T-helper 1 cell treated with Interleukin-12 subunit alpha and Interleukin-12 subunit beta and Interleukin-4 antibody, amounts not matched to agents 30 μg/mL and 1 μg/mL, for 36 hours (primary cell): ENCODE results near the gene SLC7A10.

Source experiments
- H3K27ac Mint-ChIP-seq: one replicate; pipeline ENCODE4 v1.8.0; 2021; ENCODE audit warnings: mild to moderate bottlenecking, mixed read lengths
- H3K27me3 Mint-ChIP-seq: one replicate; pipeline ENCODE4 v1.8.0; 2021; ENCODE audit warnings: low read depth, mixed read lengths
- H3K36me3 Mint-ChIP-seq: one replicate; pipeline ENCODE4 v1.8.0; 2021; ENCODE audit warnings: low read depth, mixed read lengths
- H3K4me1 Mint-ChIP-seq: one replicate; pipeline ENCODE4 v1.8.0; 2021; ENCODE audit warnings: low read depth, mixed read lengths
- H3K4me3 Mint-ChIP-seq: one replicate; pipeline ENCODE4 v1.8.0; 2021; ENCODE audit warnings: mild to moderate bottlenecking, moderate library complexity, mixed read lengths
- H3K9me3 Mint-ChIP-seq: one replicate; pipeline ENCODE4 v1.8.0; 2021; ENCODE audit warnings: mixed read lengths

SLC7A10 gene

DNA sequence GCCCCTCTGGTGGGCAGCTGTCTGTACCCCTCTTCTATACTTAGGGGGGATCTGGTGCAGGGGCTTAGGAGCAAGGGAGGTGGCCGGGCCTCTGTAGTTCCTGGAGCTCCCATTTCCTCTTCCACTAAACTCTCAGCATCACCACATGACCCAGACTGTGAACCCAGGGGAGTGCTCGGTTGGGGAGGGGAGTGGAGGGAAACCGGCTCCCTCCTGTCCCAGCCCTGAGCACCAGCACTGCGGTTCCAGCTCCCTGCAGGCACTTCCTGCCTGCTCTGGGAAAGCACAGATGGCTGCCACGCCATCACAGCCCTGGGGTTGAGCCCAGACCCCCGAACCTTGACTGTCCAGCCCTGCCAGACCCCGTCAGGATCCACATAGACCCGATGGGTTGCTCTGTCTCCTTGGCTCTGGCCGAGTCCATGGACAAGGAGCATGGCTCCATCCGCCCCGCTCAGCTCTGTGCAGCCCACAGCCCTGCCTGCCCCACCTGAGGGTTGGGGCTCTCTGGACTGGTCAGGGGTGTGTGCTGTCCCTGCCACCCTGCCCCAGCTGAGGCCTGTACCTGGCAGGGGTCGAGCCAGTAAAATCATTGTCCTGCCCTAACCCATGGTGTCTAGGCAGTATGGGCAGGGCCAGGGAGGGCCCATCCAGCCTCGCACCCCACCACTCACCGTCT is 36.0 kb upstream of the SLC7A10 start:
- peaks cover 7% of the 10 kb centered on the region for H3K9me3 Mint-ChIP-seq
- H3K27ac Mint-ChIP-seq = no peak overlapping the region
- no peaks in the 10 kb centered on the region for H3K36me3 Mint-ChIP-seq
- peaks cover 8% of the 10 kb centered on the region for H3K27me3 Mint-ChIP-seq
- H3K4me3 Mint-ChIP-seq = no peak overlapping the region
- peaks cover 1% of the 10 kb centered on the region for H3K4me1 Mint-ChIP-seq

DNA sequence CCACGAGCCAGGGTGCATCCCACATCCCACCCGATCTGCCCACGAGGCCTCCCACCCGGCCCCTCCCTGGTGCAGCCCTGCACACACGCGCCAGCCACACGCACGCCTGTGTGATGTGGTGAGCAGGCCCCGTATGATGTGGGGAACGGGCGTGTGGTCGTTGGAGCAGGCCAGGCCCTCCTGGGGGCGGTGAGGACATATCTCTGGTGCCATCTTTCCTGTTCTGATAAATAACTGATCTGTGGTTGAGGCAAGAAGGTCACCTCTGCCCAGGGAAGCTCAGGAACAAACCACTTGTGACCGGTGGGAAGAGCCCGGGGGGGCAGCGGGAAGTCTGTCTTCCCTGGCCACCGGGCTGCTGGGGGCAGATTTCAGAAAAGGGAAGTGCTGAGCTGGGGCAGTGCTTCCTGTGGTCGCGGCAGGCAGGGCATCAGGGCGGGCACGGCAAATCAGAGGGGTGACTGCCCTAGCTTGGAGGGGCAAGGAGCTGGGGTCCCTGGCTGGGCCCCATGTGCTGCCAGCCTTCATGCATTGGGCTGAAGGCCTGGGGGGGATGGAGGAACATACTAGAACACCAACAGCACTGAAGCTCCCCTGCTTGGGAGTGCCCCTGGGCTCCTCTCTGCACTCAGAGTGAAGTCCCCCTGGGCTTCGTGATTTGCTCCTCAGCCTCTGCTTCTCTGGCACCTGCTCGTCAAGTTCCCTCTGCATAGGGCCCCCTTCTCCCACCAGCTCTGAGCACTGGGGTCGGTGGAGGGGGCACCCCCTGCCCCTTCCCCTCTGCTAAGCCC is 35.2 kb upstream of the SLC7A10 start:
- peaks cover 7% of the 10 kb centered on the region for H3K9me3 Mint-ChIP-seq
- peaks cover 1% of the 10 kb centered on the region for H3K4me1 Mint-ChIP-seq
- H3K4me3 Mint-ChIP-seq = no peak overlapping the region
- H3K27me3 Mint-ChIP-seq = peaks cover 8% of the 10 kb centered on the region
- no peaks in the 10 kb centered on the region for H3K36me3 Mint-ChIP-seq
- no peak overlapping the region for H3K27ac Mint-ChIP-seq

DNA sequence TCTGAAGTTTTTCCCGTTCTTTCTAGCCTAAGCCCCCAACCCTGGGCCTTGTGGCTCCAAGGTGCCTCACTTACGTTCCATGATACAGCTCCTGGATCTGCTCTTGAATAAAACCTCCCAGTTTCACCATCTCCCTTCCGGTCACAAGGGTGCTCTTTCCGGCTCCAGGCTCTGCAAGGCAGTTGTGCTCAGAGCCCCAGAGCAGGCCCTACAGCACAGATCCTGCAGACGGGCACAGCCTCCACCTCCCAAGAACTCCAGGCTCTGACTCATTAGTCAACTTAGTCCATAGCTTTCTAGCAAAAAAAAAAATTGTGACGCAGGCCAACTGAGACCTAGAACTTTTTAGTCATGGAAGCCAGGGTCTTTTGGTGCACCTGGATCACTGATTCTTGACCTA is 33.9 kb upstream of the SLC7A10 start:
- H3K27me3 Mint-ChIP-seq = peaks cover 8% of the 10 kb centered on the region
- no peak overlapping the region for H3K27ac Mint-ChIP-seq
- no peaks in the 10 kb centered on the region for H3K36me3 Mint-ChIP-seq
- no peak overlapping the region for H3K4me3 Mint-ChIP-seq
- peaks cover 1% of the 10 kb centered on the region for H3K4me1 Mint-ChIP-seq
- H3K9me3 Mint-ChIP-seq = peaks cover 7% of the 10 kb centered on the region

DNA sequence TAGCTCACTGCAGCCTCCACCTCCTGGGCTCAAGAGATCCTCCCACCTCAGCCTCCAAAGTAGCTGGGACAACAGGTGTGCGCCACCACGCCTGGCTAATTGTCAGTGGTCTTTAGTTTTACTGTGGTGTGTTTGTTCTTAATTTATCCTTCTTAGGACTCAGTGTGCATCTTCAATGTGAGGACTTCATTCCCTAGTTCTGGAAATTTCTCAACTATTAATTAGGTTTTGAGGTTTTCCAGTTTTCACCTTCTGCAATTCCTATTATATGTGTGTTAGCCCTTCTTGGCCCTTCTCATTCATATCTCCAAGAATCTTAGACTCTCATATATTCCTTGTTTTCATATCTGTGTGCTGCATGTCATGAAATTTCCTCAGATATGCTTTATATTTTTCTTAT is 32.2 kb upstream of the SLC7A10 start:
- peaks cover 1% of the 10 kb centered on the region for H3K4me1 Mint-ChIP-seq
- H3K4me3 Mint-ChIP-seq = no peak overlapping the region
- peaks cover 8% of the 10 kb centered on the region for H3K27me3 Mint-ChIP-seq
- peaks cover 7% of the 10 kb centered on the region for H3K9me3 Mint-ChIP-seq
- H3K36me3 Mint-ChIP-seq = no peaks in the 10 kb centered on the region
- H3K27ac Mint-ChIP-seq = no peak overlapping the region

DNA sequence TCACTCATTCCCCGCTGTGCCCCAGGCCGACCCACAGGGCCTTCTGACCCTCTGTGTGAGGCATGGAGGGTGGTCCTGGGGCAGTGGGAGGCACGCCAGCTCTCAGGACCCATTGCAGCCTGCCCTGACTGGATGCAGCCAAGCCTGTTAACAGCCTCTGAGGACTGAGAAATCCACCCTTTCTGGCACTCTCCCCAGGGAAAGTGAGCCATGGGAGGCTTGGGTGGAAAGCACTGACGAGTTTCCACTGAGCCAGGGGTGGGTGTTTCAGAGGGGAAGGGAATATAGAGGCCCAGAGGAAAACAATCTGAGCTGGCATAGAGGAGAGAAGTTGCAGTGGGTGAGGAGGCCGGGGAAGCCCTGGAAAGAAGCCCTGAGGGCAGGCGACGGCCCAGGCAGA is 30.6 kb upstream of the SLC7A10 start:
- Mint-ChIP-seq H3K9me3 (peaks cover 7% of the 10 kb centered on the region), H3K27me3 (peaks cover 3% of the 10 kb centered on the region), H3K27ac (no peak overlapping the region), H3K4me1 (peaks cover 1% of the 10 kb centered on the region), H3K36me3 (no peaks in the 10 kb centered on the region), H3K4me3 (no peak overlapping the region)

DNA sequence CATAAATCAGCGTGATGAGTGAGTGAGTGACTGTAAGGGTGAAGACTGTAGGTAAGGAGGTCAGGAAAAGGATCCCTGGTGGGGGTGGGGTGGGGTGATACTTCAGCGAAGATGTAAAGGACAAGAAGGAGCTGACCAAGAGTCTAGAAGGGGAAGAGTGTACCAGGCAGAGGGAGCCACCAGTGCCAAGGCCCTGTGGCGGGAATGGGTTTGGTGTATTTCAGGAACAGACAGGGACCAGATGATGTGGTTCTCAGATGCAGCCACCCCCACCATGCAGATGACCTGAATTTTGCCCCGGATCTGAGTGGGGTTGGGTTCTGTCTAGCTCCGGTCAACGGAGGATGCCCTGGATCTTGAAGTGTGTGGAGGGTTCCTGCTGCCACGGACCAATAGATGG is 30.1 kb upstream of the SLC7A10 start:
- H3K9me3 Mint-ChIP-seq = peaks cover 7% of the 10 kb centered on the region
- H3K27me3 Mint-ChIP-seq = peaks cover 3% of the 10 kb centered on the region
- no peak overlapping the region for H3K27ac Mint-ChIP-seq
- H3K36me3 Mint-ChIP-seq = no peaks in the 10 kb centered on the region
- peaks cover 1% of the 10 kb centered on the region for H3K4me1 Mint-ChIP-seq
- no peak overlapping the region for H3K4me3 Mint-ChIP-seq

DNA sequence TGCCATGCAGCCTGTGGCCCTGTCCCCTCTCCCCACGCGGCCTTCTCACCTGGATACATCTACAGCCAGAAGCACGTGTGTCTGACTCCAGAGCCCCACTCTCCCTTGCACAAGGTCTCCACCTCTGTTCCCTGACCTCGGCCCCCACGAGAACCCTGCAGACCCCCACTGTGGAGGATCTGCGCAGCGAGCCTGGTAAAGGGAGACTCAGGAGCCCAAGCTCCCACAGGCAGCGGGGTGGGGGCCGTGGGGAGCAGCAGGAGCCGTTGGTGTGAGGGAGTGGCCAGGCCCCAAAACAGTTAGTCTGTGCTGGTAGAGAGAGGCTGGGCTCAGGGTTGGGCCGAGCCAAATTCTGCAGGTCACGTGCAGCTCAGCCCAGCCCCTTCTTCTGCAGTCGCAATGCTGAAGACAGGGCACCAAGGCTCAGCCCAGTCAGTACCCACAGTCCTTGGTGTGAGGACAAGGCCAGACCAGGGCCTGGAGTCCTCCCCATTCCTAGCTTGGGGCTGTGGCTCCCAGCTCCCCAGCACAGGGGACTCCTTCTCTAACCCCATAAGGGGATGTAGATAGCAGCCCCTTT is 28.7 kb upstream of the SLC7A10 start:
- peaks cover 7% of the 10 kb centered on the region for H3K9me3 Mint-ChIP-seq
- H3K27ac Mint-ChIP-seq = no peak overlapping the region
- H3K4me3 Mint-ChIP-seq = no peak overlapping the region
- no peaks in the 10 kb centered on the region for H3K36me3 Mint-ChIP-seq
- no peaks in the 10 kb centered on the region for H3K4me1 Mint-ChIP-seq
- no peaks in the 10 kb centered on the region for H3K27me3 Mint-ChIP-seq

DNA sequence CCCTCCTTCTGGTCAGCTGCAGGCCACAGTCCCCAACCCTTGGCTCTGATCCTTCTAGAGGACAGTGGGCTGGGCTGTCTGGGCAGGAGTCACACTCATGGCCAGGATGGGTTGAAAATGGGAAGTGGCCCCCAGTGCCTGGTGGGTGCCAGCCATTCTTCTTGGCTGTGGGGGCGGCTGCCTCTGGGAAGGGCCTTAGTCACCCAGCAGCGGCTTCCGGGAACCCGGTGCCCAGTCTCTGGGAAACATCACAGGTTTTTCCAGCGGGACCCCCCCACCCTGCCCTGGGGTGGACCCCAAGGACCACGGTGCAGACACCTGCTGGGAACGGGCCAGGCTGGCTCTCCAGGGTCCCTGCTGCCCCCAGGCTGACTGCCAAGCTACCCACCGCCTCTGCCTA is 27.3 kb upstream of the SLC7A10 start:
- no peak overlapping the region for H3K4me3 Mint-ChIP-seq
- no peaks in the 10 kb centered on the region for H3K36me3 Mint-ChIP-seq
- no peak overlapping the region for H3K27ac Mint-ChIP-seq
- H3K4me1 Mint-ChIP-seq = no peaks in the 10 kb centered on the region
- peaks cover 2% of the 10 kb centered on the region for H3K9me3 Mint-ChIP-seq
- no peaks in the 10 kb centered on the region for H3K27me3 Mint-ChIP-seq

DNA sequence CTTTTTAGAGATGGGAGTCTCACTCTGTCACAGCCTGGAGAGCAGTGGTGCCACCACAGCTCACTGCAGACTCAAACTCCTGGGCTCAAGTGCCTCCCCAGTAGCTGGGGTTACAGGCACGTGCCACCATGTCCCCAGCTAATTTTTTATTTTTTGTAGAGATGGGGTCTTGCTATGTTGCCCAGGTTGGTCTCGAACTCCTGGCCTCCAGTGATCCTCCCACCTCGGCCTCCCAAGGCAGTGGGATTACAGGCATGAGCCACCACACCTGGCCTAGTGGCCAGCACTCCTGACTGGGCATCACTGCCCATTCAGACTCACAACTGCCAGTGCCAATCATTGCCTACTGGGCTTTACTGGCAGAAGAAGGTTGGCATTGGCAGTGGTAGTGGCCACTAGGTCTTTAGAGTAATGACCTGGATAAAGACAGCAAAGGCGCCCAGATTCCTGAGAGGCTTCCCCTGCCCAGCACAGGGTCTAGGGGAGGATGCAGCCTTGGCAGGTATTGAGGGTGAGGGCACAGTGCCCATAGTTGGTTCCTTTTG is 26.8 kb upstream of the SLC7A10 start:
- H3K36me3 Mint-ChIP-seq = no peaks in the 10 kb centered on the region
- no peaks in the 10 kb centered on the region for H3K9me3 Mint-ChIP-seq
- no peaks in the 10 kb centered on the region for H3K27me3 Mint-ChIP-seq
- no peak overlapping the region for H3K4me3 Mint-ChIP-seq
- H3K4me1 Mint-ChIP-seq = no peaks in the 10 kb centered on the region
- H3K27ac Mint-ChIP-seq = no peak overlapping the region

DNA sequence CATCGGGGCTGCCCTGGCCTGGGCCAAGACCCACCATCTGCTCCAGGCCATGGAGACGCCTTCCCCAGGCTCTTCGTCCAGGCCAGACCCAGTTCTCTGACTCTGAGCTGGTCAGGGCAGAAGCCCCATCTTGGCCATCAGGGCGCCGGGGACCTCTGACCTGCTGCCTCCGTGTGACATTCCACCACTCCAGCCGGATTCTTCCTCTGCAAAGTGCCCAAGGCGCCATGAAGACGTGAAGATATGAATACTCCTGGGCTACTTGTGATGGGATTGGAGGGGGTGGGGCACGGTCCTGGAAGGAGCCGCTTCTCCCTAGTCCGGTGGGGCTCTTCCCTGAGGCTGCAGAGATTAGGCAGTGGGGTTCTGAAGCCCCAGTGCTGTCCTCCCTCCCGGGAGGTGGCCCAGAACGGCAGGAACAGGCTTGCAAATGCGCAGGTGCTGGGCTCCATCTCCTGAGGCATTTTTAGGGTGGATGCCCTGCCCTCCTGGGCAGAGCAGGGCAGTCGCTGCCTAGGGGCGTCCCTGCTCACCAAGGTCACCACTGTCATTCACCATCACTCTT is 26.0 kb upstream of the SLC7A10 start:
- no peaks in the 10 kb centered on the region for H3K27me3 Mint-ChIP-seq
- H3K4me3 Mint-ChIP-seq = no peak overlapping the region
- no peaks in the 10 kb centered on the region for H3K9me3 Mint-ChIP-seq
- H3K36me3 Mint-ChIP-seq = no peaks in the 10 kb centered on the region
- no peak overlapping the region for H3K27ac Mint-ChIP-seq
- no peaks in the 10 kb centered on the region for H3K4me1 Mint-ChIP-seq

DNA sequence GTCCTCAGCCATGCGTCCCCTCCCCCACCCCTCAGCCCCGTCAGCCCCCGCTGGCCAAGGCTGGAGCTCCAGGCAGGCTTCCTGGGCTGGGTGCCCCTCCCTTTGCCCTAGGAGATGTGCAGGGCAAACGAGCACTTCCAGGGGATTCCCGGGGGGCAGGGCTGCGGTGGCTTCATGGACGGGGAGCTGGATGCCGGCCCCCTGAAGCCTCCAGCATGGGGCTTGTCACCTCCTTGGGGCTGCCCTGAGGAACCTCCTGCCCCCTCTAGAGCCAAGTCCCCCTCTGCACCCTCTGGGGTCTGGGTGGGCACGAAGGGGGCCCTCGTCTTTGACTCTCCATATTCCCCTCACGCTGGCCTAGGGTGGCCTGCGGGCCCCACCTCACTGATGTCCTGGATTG is 25.4 kb upstream of the SLC7A10 start:
- Mint-ChIP-seq H3K4me1 (no peaks in the 10 kb centered on the region), H3K4me3 (no peak overlapping the region), H3K27ac (no peak overlapping the region), H3K27me3 (no peaks in the 10 kb centered on the region), H3K36me3 (no peaks in the 10 kb centered on the region), H3K9me3 (no peaks in the 10 kb centered on the region)

DNA sequence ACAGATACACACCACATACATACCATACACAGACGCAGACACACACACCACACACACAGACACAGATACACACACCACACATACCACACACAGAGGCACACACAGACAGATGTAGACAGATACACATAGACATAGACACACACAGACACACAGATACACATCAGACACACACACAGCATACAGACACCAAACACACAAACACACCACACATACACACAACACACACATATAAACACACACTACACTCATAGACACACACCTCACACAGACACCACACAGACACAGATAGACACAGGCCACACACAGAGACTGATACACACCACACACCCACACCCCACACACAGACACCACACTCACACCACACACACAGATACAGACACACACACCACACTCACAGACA is 24.9 kb upstream of the SLC7A10 start:
- H3K4me1 Mint-ChIP-seq = no peaks in the 10 kb centered on the region
- H3K27ac Mint-ChIP-seq = no peak overlapping the region
- H3K4me3 Mint-ChIP-seq = no peak overlapping the region
- H3K9me3 Mint-ChIP-seq = peaks cover 2% of the 10 kb centered on the region
- no peaks in the 10 kb centered on the region for H3K27me3 Mint-ChIP-seq
- H3K36me3 Mint-ChIP-seq = no peaks in the 10 kb centered on the region

DNA sequence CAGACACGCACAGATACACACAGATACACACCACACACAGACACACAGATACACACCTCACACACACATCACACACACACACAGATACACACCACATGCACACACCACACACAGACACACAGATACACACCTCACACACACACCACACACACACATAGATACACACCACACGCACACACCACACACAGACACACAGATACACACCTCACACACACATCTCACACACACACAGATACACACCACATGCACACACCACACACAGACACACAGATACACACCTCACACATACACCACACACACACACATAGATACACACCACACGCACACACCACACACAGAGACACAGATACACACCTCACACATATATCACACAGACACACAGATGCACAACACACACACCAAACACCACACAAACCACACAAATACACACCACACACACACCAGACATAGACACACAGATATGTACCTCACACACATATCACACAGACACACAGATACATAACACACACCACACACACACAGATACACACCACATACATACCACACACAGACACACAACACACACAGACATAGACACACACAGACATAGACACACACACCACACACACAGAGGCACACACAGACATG is 24.2 kb upstream of the SLC7A10 start:
- Mint-ChIP-seq H3K27ac (no peak overlapping the region), H3K36me3 (no peaks in the 10 kb centered on the region), H3K4me3 (no peak overlapping the region), H3K27me3 (no peaks in the 10 kb centered on the region), H3K9me3 (peaks cover 7% of the 10 kb centered on the region), H3K4me1 (no peaks in the 10 kb centered on the region)

DNA sequence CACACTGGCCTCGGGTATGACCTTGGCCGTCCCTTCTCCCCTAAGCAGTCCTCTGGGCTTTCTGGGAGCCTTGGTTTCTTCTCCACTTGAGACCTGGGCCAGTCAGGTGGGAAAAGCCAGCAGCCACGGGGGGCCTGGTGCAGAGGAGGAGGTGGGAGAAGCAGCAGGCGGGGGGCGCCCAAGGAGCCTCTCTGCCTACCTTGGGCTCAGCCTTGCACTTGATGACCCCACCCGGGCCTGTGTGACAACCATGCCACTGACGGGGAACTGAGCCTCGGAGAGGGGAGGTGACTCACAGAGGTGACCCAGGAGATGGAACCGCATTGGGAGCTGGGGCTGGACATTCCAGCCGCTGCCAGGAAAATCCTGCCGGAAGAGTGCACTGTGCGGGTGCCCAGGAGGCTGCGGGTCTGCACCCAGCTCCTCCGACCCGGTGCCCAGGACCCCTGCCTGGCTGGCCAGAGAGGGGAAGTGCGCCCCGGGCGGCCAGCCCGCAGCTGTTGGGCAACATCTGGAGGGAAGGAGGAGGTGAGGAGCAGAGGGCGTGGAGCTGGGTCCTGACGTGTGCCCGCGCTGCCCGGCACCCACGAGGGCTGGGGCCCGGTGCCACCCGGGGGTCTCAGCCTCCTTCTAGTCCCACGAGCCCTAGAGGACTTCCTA is 23.4 kb upstream of the SLC7A10 start:
- no peak overlapping the region for H3K27ac Mint-ChIP-seq
- H3K9me3 Mint-ChIP-seq = peaks cover 10% of the 10 kb centered on the region
- H3K36me3 Mint-ChIP-seq = no peaks in the 10 kb centered on the region
- H3K4me1 Mint-ChIP-seq = no peaks in the 10 kb centered on the region
- H3K27me3 Mint-ChIP-seq = peaks cover 3% of the 10 kb centered on the region
- no peak overlapping the region for H3K4me3 Mint-ChIP-seq
